Osteoblast (primary cell): ENCODE data around the gene MEST. TPM values are rescaled to one million over a fixed set of nuclear protein-coding genes. Genes with fewer than 3 reads are reported as not detected.

Source experiments
- DNase-seq: peaks from one replicate; pipeline ENCODE4 v3.0.0; 2011; ENCODE audit warnings: low spot score, mixed read lengths; ENCODE audit not compliant: insufficient read length; ENCODE audit errors: missing footprints
- H2AFZ ChIP-seq: 2 replicates; pipeline ENCODE4 v1.6.0; 2011; ENCODE audit warnings: mild to moderate bottlenecking, low read length
- H3K27ac ChIP-seq: 2 replicates; pipeline ENCODE4 v1.5.1; 2011; ENCODE audit warnings: mild to moderate bottlenecking, low read depth, low read length, moderate library complexity
- H3K27me3 ChIP-seq: 2 replicates; pipeline ENCODE4 v1.6.0; 2012; ENCODE audit warnings: mild to moderate bottlenecking, control low read depth, inconsistent platforms, low read length, moderate library complexity; ENCODE audit not compliant: insufficient read depth
- H3K36me3 ChIP-seq: 2 replicates; pipeline ENCODE4 v1.5.1; 2011; ENCODE audit warnings: mild to moderate bottlenecking, low read length, control low read depth, moderate library complexity; ENCODE audit not compliant: insufficient read depth
- H3K4me1 ChIP-seq: 2 replicates; pipeline ENCODE4 v1.5.1; 2011; ENCODE audit warnings: mild to moderate bottlenecking, low read length, control low read depth, moderate library complexity; ENCODE audit not compliant: insufficient read depth
- H3K4me2 ChIP-seq: 2 replicates; pipeline ENCODE4 v1.6.0; 2011; ENCODE audit warnings: mild to moderate bottlenecking, low read length; ENCODE audit not compliant: insufficient read depth
- H3K4me3 ChIP-seq: fragments of 200-600 bp; sonication (generic); 3 replicates; pipeline ENCODE4 v1.5.1; 2012; ENCODE audit warnings: mild to moderate bottlenecking, low read length, inconsistent platforms; ENCODE audit not compliant: insufficient read depth
- H3K79me2 ChIP-seq: 2 replicates; pipeline ENCODE4 v1.6.0; 2012; ENCODE audit warnings: mild to moderate bottlenecking, low read length, control low read depth, inconsistent platforms; ENCODE audit not compliant: insufficient read depth
- H3K9me3 ChIP-seq: 2 replicates; pipeline ENCODE4 v1.5.1; 2011; ENCODE audit warnings: low read depth, low read length, control low read depth
- H4K20me1 ChIP-seq: 2 replicates; pipeline ENCODE4 v1.6.0; 2012; ENCODE audit warnings: mild to moderate bottlenecking, low read length, control low read depth; ENCODE audit not compliant: insufficient read depth
- CTCF ChIP-seq: IDR thresholded peaks from 2 replicates; pipeline ENCODE4 v1.5.1; 2011; ENCODE audit warnings: mild to moderate bottlenecking, low read depth, low read length, moderate library complexity; ENCODE audit errors: extremely low read depth
- total RNA-seq: library from RNA; depleted of rRNA; stranded (reverse); fragments of >200 nt; gene quantifications from 2 replicates; pipeline ENCODE4 v1.2.3, GENCODE V29; 2012

MEST gene
- total RNA-seq, 1 donor = 330 TPM

GRCh38 chr7:130458257-130458656, 33.6 kb upstream of the MEST start:
- Histone ChIP-seq H2AFZ (peak overlapping the region; percentile 44), H3K27ac (no peak overlapping the region), H3K79me2 (no peaks in the 10 kb centered on the region), H3K27me3 (no peaks in the 10 kb centered on the region), H3K4me1 (no peaks in the 10 kb centered on the region), H3K4me3 (peak overlapping the region; percentile 19), H3K4me2 (peak overlapping the region; percentile 44), H3K9me3 (no peaks in the 10 kb centered on the region), H4K20me1 (no peaks in the 10 kb centered on the region), H3K36me3 (no peaks in the 10 kb centered on the region)
- no peak for DNase-seq
- no peak for TF ChIP-seq CTCF

GRCh38 chr7:130461272-130461671, 30.6 kb upstream of the MEST start:
- no peak for DNase-seq

GRCh38 chr7:130463553-130464434, 28.1 kb upstream of the MEST start:
- no peak for DNase-seq

More at GRCh38 chr7:130461272-130461671, 30.6 kb upstream of the MEST start:
- no peaks in the 10 kb centered on the region for H3K9me3 ChIP-seq
- no peaks in the 10 kb centered on the region for H4K20me1 ChIP-seq
- no peak overlapping the region for H3K27ac ChIP-seq
- H3K36me3 ChIP-seq = no peaks in the 10 kb centered on the region
- TF ChIP-seq CTCF = no peak
- no peak overlapping the region for H3K4me2 ChIP-seq
- no peaks in the 10 kb centered on the region for H3K4me1 ChIP-seq
- H3K4me3 ChIP-seq = no peak overlapping the region
- no peaks in the 10 kb centered on the region for H3K27me3 ChIP-seq
- no peak overlapping the region for H2AFZ ChIP-seq
- no peaks in the 10 kb centered on the region for H3K79me2 ChIP-seq

More at GRCh38 chr7:130463553-130464434, 28.1 kb upstream of the MEST start:
- no peak overlapping the region for H2AFZ ChIP-seq
- H3K9me3 ChIP-seq = no peaks in the 10 kb centered on the region
- no peaks in the 10 kb centered on the region for H3K79me2 ChIP-seq
- no peak for TF ChIP-seq CTCF
- H3K27ac ChIP-seq = no peak overlapping the region
- no peaks in the 10 kb centered on the region for H3K36me3 ChIP-seq
- H3K4me2 ChIP-seq = no peak overlapping the region
- H3K27me3 ChIP-seq = no peaks in the 10 kb centered on the region
- no peak overlapping the region for H3K4me3 ChIP-seq
- no peaks in the 10 kb centered on the region for H4K20me1 ChIP-seq
- no peaks in the 10 kb centered on the region for H3K4me1 ChIP-seq
